Lower leg skin (tissue), 4 donors: ENCODE data around the gene MMD. TPM values are rescaled to one million over a fixed set of nuclear protein-coding genes. Genes with fewer than 3 reads are reported as not detected.

Experiments
- DNase-seq, 2 donors: peaks; one replicate each; pipeline ENCODE4 v3.0.0-alpha.2; 2019; ENCODE audit warnings: low spot score in 2 of 2
- H3K4me3 ChIP-seq: fragments of 200-600 bp; sonication (generic); 2 replicates; pipeline ENCODE4 v1.5.1; 2017; ENCODE audit warnings: mild to moderate bottlenecking, low read depth; ENCODE audit not compliant: poor library complexity, severe bottlenecking
- CTCF ChIP-seq, 3 donors: fragments of 450-650 bp; IDR thresholded peaks; one replicate each; pipeline ENCODE4 v1.5.1; 2016; ENCODE audit warnings: antibody characterized with exemption in 3 of 3, mild to moderate bottlenecking in 3 of 3, moderate library complexity in 2 of 3
- POLR2A ChIP-seq, 2 donors: fragments of 450-650 bp; IDR thresholded peaks; one replicate each; pipeline ENCODE4 v1.6.1; 2016 to 2017; ENCODE audit warnings: antibody characterized with exemption in 2 of 2, mild to moderate bottlenecking in 1 of 2, moderate library complexity in 1 of 2
- WGBS, 2 donors: methylation state at CpG; one replicate each; pipeline ENCODE4 v1.1.5; 2018; 5-methylcytosine and 5-hydroxymethylcytosine counted together
- intact Hi-C: fragments of 100-400 bp; cut with DNase I; formaldehyde crosslinking; loops from one replicate; pipeline ENCODE4 v1.15.0; 2023; ENCODE audit warnings: low total_unique reads
- total RNA-seq, 4 donors: library from RNA; depleted of rRNA; stranded (reverse); fragments of >200 nt; gene quantifications; one replicate each; pipeline ENCODE4 v1.1.0, GENCODE V29; 2016

The MMD gene
- total RNA-seq, 4 donors from 2014 or later = 3.2 to 9.7 (median 6.8) TPM

- no peak overlapping the region for H3K4me3 ChIP-seq
- intact Hi-C loops = no loop called here
- no peak for TF ChIP-seq CTCF (IDR thresholded peaks at IDR 0.05)
- no peak for TF ChIP-seq POLR2A (IDR thresholded peaks at IDR 0.05)
- no peak for DNase-seq
- WGBS, 2 donors = 93 to 94% methylated on average over 8 of the region's 8 CpGs
Measured at GRCh38 chr17:55413825-55414489, 7.7 kb downstream of the MMD start.

- no peak for TF ChIP-seq CTCF (IDR thresholded peaks at IDR 0.05)
- no peak for TF ChIP-seq POLR2A (IDR thresholded peaks at IDR 0.05)
- DNase-seq = no peak
- 75 to 86% methylated on average over 1 of the region's 1 CpG for WGBS, 2 donors
- intact Hi-C loops = no loop called here
- H3K4me3 ChIP-seq = no peak overlapping the region
Measured at GRCh38 chr17:55411463-55411855, 10.2 kb downstream of the MMD start.

- no peak for DNase-seq
- no peak for TF ChIP-seq POLR2A (IDR thresholded peaks at IDR 0.05)
- TF ChIP-seq CTCF (IDR thresholded peaks at IDR 0.05) = no peak
- intact Hi-C loops = no loop called here
- 74 to 79% methylated on average over 5 of the region's 5 CpGs for WGBS, 2 donors
- H3K4me3 ChIP-seq = no peak overlapping the region
Measured at GRCh38 chr17:55410722-55411462, 10.7 kb downstream of the MMD start.

- no peak for DNase-seq
- no peak overlapping the region for H3K4me3 ChIP-seq
- TF ChIP-seq CTCF (IDR thresholded peaks at IDR 0.05) = no peak
- no peak for TF ChIP-seq POLR2A (IDR thresholded peaks at IDR 0.05)
- WGBS, 2 donors = 91 to 97% methylated on average over 4 of the region's 4 CpGs
- intact Hi-C loops = no loop called here
Measured at GRCh38 chr17:55409030-55409800, 12.4 kb downstream of the MMD start.

GRCh38 chr17:55407641-55408566 lies 13.7 kb downstream of the MMD start:
- DNase-seq = no peak
- 71 to 89% methylated on average over 5 of the region's 5 CpGs for WGBS, 2 donors
- TF ChIP-seq CTCF (IDR thresholded peaks at IDR 0.05) (no peak), POLR2A (IDR thresholded peaks at IDR 0.05) (no peak)
- H3K4me3 ChIP-seq = no peak overlapping the region
- intact Hi-C loops = no loop called here
